Keratinocyte (primary cell): ENCODE results near the gene LCE1F. TPM values are rescaled to one million over a fixed set of nuclear protein-coding genes. Genes with fewer than 3 reads are reported as not detected.

Experiments used
- DNase-seq: peaks from one replicate; pipeline ENCODE4 v3.0.0-alpha.2; 2011; ENCODE audit warnings: low read depth, missing footprints, low spot score
- FAIRE-seq: peaks from 2 replicates; lab custom pipeline; 2011; peaks lifted over from hg19 to GRCh38; lab: Jason Lieb, UNC
- H2AFZ ChIP-seq: 2 replicates; pipeline ENCODE4 v1.6.0; 2012; ENCODE audit warnings: low read length, control low read depth, inconsistent platforms; ENCODE audit not compliant: control insufficient read depth
- H3K27ac ChIP-seq: 2 replicates; pipeline ENCODE4 v1.5.1; 2011; ENCODE audit warnings: low read length; ENCODE audit not compliant: control insufficient read depth, insufficient read depth
- H3K27me3 ChIP-seq: 3 replicates; pipeline ENCODE4 v1.6.0; 2011; ENCODE audit warnings: low read length; ENCODE audit not compliant: control insufficient read depth, insufficient read depth; ENCODE audit errors: extremely low read depth
- H3K36me3 ChIP-seq, 2 experiments: 2 replicates in 1 of 2; 3 replicates in 1 of 2; pipeline ENCODE4 v1.5.1; 2011; ENCODE audit warnings: low read length in 2 of 2, mild to moderate bottlenecking in 1 of 2; ENCODE audit not compliant: control insufficient read depth in 2 of 2, insufficient read depth in 2 of 2; ENCODE audit errors: extremely low read depth in 1 of 2
- H3K4me1 ChIP-seq: 3 replicates; pipeline ENCODE4 v1.5.1; 2011; ENCODE audit warnings: low read length; ENCODE audit not compliant: control insufficient read depth, insufficient read depth; ENCODE audit errors: extremely low read depth
- H3K4me2 ChIP-seq: 3 replicates; pipeline ENCODE4 v1.6.0; 2011; ENCODE audit warnings: low read depth, low read length; ENCODE audit not compliant: control insufficient read depth, insufficient read depth; ENCODE audit errors: extremely low read depth
- H3K4me3 ChIP-seq, 3 experiments: fragments of 200-600 bp in 1 of 3; sonication (generic) in 1 of 3; 2 replicates in 2 of 3; 3 replicates in 1 of 3; pipeline ENCODE4 v1.5.1; 2011 to 2016; ENCODE audit warnings: low read length in 3 of 3, mild to moderate bottlenecking in 3 of 3, control low read depth in 2 of 3, inconsistent platforms in 1 of 3, low read depth in 1 of 3, mixed read lengths in 1 of 3, mixed run types in 1 of 3, moderate library complexity in 1 of 3; ENCODE audit not compliant: control insufficient read depth in 2 of 3, insufficient read depth in 2 of 3; ENCODE audit errors: extremely low read depth in 1 of 3
- H3K79me2 ChIP-seq: 2 replicates; pipeline ENCODE4 v1.6.0; 2012; ENCODE audit warnings: low read length; ENCODE audit not compliant: control insufficient read depth, insufficient read depth
- H3K9ac ChIP-seq: 3 replicates; pipeline ENCODE4 v1.6.0; 2011; ENCODE audit warnings: low read length; ENCODE audit not compliant: control insufficient read depth, insufficient read depth; ENCODE audit errors: extremely low read depth
- H3K9me1 ChIP-seq: 3 replicates; pipeline ENCODE4 v1.6.0; 2011; ENCODE audit warnings: low read length; ENCODE audit not compliant: control insufficient read depth, insufficient read depth; ENCODE audit errors: extremely low read depth
- H3K9me3 ChIP-seq: 2 replicates; pipeline ENCODE4 v1.5.1; 2012; ENCODE audit warnings: low read depth, low read length; ENCODE audit not compliant: control insufficient read depth
- H4K20me1 ChIP-seq: 3 replicates; pipeline ENCODE4 v1.6.0; 2011; ENCODE audit warnings: low read length; ENCODE audit not compliant: control insufficient read depth, insufficient read depth; ENCODE audit errors: extremely low read depth
- CTCF ChIP-seq, 3 experiments: IDR thresholded peaks in 1 of 3; conservative IDR thresholded peaks in 1 of 3; optimal IDR thresholded peaks in 1 of 3; 2 replicates in 2 of 3; 3 replicates in 1 of 3; pipeline versions ENCODE3 to v1.5.1; 2011; ENCODE audit warnings: low read length in 3 of 3, mild to moderate bottlenecking in 3 of 3, moderate library complexity in 2 of 3, control low read depth in 1 of 3, inconsistent platforms in 1 of 3; ENCODE audit not compliant: insufficient read depth in 2 of 3; ENCODE audit errors: extremely low read depth in 1 of 3
- EZH2 ChIP-seq: IDR thresholded peaks from one replicate; pipeline ENCODE4 v1.6.1; 2012; ENCODE audit warnings: inconsistent platforms, mild to moderate bottlenecking, low read length, moderate library complexity
- dilution Hi-C: fragments of 300-500 bp; cut with MboI; formaldehyde crosslinking; loops from one replicate; pipeline ENCODE4 v1.7.0; 2020; ENCODE audit warnings: low sequenced_read_pairs; ENCODE audit not compliant: extremely low pct_ligation_motif_present
- polyA plus RNA-seq, 5 experiments: library from polyadenylated mRNA; depleted of rRNA in 3 of 5; stranded (reverse) in 3 of 5; stranded (forward) in 1 of 5; unstranded in 1 of 5; fragments of >200 nt; gene quantifications; 1 replicate in 1 of 5; 2 replicates in 3 of 5; 3 replicates in 1 of 5; pipeline versions ENCODE4 v1.2.1 to v1.2.3, GENCODE V29; 2011 to 2012; ENCODE audit warnings: missing spikeins in 2 of 5, low read depth in 1 of 5, low replicate concordance in 1 of 5

The LCE1F gene
- polyA plus RNA-seq, 1 donor (not counting 4 experiments of a cell fraction or from before 2014, with no cell fraction given): not detected

- no peaks in the 10 kb centered on the region for H3K9me3 ChIP-seq
- DNase-seq (no peak), FAIRE-seq (no peak)
- no peak overlapping the region for H3K9ac ChIP-seq
- H3K27ac ChIP-seq: no peak overlapping the region
- no peak for TF ChIP-seq EZH2
- TF ChIP-seq CTCF (optimal IDR thresholded peaks at IDR 0.05 in 1 of 3, IDR thresholded peaks at IDR 0.05 in 1 of 3, conservative IDR thresholded peaks at IDR 0.05 in 1 of 3; ENCODE audit: extremely low read depth in 1 of 3, insufficient read depth in 2 of 3, low read length in 3 of 3): no peak
- no peaks in the 10 kb centered on the region for H3K79me2 ChIP-seq
- dilution Hi-C loops: no loop called here
- no peak overlapping the region for H2AFZ ChIP-seq
- H3K9me1 ChIP-seq: no peaks in the 10 kb centered on the region
- no peak overlapping the region for H3K4me2 ChIP-seq
- no peak overlapping the region for H3K4me3 ChIP-seq
- H3K4me1 ChIP-seq: peaks cover 27% of the 10 kb centered on the region
- H4K20me1 ChIP-seq: no peaks in the 10 kb centered on the region
- no peaks in the 10 kb centered on the region for H3K27me3 ChIP-seq
- H3K36me3 ChIP-seq: no peaks in the 10 kb centered on the region
Observed at GRCh38 chr1:152753586-152753985, 21.4 kb upstream of the LCE1F start.

DNA sequence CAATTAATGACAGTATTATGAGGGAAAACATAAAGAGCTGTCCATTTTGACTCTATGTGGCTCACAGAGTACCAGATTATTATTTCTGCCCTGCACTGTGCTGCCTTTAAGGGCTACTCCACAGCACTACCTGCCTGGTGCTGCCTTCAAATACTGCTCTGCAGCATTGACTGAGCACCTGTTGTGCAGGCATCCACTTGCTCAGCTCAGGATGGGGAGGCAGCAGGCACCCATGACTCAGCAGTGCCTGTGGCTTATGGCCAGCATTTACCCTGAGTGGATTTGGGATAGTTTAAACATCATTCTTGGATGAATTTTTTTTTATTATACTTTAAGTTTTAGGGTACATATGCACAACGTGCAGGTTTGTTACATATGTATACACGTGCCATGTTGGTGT lies 18.1 kb upstream of the LCE1F start:
- DNase-seq (no peak), FAIRE-seq (peak; percentile 92)
- Histone ChIP-seq H3K9ac (no peak overlapping the region), H3K27ac (no peak overlapping the region), H3K9me1 (peaks cover 3% of the 10 kb centered on the region), H3K36me3 (peaks cover 0 to 1% of the 10 kb centered on the region in 2 experiments), H2AFZ (no peak overlapping the region), H3K4me2 (no peak overlapping the region), H3K79me2 (no peaks in the 10 kb centered on the region), H3K4me1 (peaks cover 47% of the 10 kb centered on the region), H3K4me3 (no peak overlapping the region), H3K9me3 (no peaks in the 10 kb centered on the region), H4K20me1 (no peaks in the 10 kb centered on the region), H3K27me3 (no peaks in the 10 kb centered on the region)
- dilution Hi-C loops: no loop called here
- TF ChIP-seq EZH2: no peak
- TF ChIP-seq CTCF (optimal IDR thresholded peaks at IDR 0.05 in 1 of 3, IDR thresholded peaks at IDR 0.05 in 1 of 3, conservative IDR thresholded peaks at IDR 0.05 in 1 of 3; ENCODE audit: extremely low read depth in 1 of 3, insufficient read depth in 2 of 3, low read length in 3 of 3): no peak
